Activated CD4-positive, alpha-beta T cell treated with anti-CD3 and anti-CD28 coated beads, Interleukin-2, amount 50 U/mL, for 4 hours (primary cell): ENCODE results near the gene ZNF341.
A peak's percentile ranks its signal among the peaks of the same experiment; 100 is the strongest.

Experiments
- DNase-seq, 2 experiments: peaks; one replicate each; pipeline ENCODE4 v3.0.0-alpha.2; 2020

The ZNF341 gene

GRCh38 chr20:33803921-33804337, 72.1 kb downstream of the ZNF341 start:
- DNase-seq = no peak

- no peak for DNase-seq
Measured at GRCh38 chr20:33808388-33808787, 76.6 kb downstream of the ZNF341 start.

GRCh38 chr20:33810259-33810658, 78.5 kb downstream of the ZNF341 start:
- no peak for DNase-seq

GRCh38 chr20:33810885-33811775, 79.3 kb downstream of the ZNF341 start, which contains the start of gene CHMP4B:
Gene CHMP4B, plus strand, starts transcription at chr20:33811348. Its CDS starts 121 bp downstream, at chr20:33811469.
- peak; percentile 98 to 99 for DNase-seq

GRCh38 chr20:33811776-33812151, 80.0 kb downstream of the ZNF341 start:
- DNase-seq = peak in 1 of 2 experiments; percentile 2

GRCh38 chr20:33812152-33812849, 80.5 kb downstream of the ZNF341 start:
- DNase-seq = peak; percentile 7 to 19

GRCh38 chr20:33812908-33813462, 81.2 kb downstream of the ZNF341 start:
- DNase-seq = no peak

GRCh38 chr20:33814238-33814712, 82.5 kb downstream of the ZNF341 start:
- DNase-seq = no peak

- no peak for DNase-seq
Measured at GRCh38 chr20:33815671-33816070, 83.9 kb downstream of the ZNF341 start.

GRCh38 chr20:33816191-33816590, 84.4 kb downstream of the ZNF341 start:
- DNase-seq = no peak

GRCh38 chr20:33817411-33817810, 85.6 kb downstream of the ZNF341 start:
- no peak for DNase-seq

GRCh38 chr20:33819456-33819855, 87.7 kb downstream of the ZNF341 start:
- no peak for DNase-seq

GRCh38 chr20:33820362-33820761, 88.6 kb downstream of the ZNF341 start:
- DNase-seq = no peak

GRCh38 chr20:33821270-33821836, 89.6 kb downstream of the ZNF341 start:
- DNase-seq = no peak

- no peak for DNase-seq
Measured at GRCh38 chr20:33822423-33822822, 90.6 kb downstream of the ZNF341 start.

GRCh38 chr20:33822991-33823390, 91.2 kb downstream of the ZNF341 start:
- no peak for DNase-seq

GRCh38 chr20:33824852-33825251, 93.1 kb downstream of the ZNF341 start:
- no peak for DNase-seq

- DNase-seq = no peak
Measured at GRCh38 chr20:33825340-33826269, 93.8 kb downstream of the ZNF341 start.

GRCh38 chr20:33826270-33826897, 94.6 kb downstream of the ZNF341 start:
- DNase-seq = no peak

- no peak for DNase-seq
Measured at GRCh38 chr20:33827109-33827508, 95.3 kb downstream of the ZNF341 start.

GRCh38 chr20:33827634-33828325, 96.0 kb downstream of the ZNF341 start:
- DNase-seq = no peak
